ENCODE results near the gene SIRT4. TPM values are rescaled to one million over a fixed set of nuclear protein-coding genes. Genes with fewer than 3 reads are reported as not detected.

The SIRT4 gene
- total and polyA plus RNA-seq, 2 of the 4 experiments (the other 2 are of a cell fraction), result 0.87 to 2.0 TPM

- H2BK5ac ChIP-seq (ENCODE audit: low read depth, low read length, poor library complexity, severe bottlenecking), result peak overlapping the region; percentile 19
- ATAC-seq (ENCODE audit: low read depth) (no peak; the same call in 1 of the 2 replicates), DNase-seq (no peak)
- in situ Hi-C loops (cut with MboI; ENCODE audit: low sequenced_read_pairs) (no loop called here), dilution Hi-C loops (cut with HindIII; ENCODE audit: low sequenced_read_pairs, unreplicated experiment) (no loop called here), intact Hi-C loops (cut with micrococcal nuclease) (loop anchor here (1.0 kb wide), 1 partner anchor 62 kb away; no protein-coding TSS in a partner anchor)
- 48% methylated on average over 8 of the region's 22 CpGs; no CpG with 5 or more reads in 1 of the 2 experiments for WGBS, 2 experiments (ENCODE audit: extremely low coverage in 2 of 2, insufficient read length in 1 of 2)
- H3K14ac ChIP-seq (replicated peaks; ENCODE audit: low read depth, low read length), result peak overlapping the region; percentile 77; the same call in 1 of the 2 replicates
- peak overlapping the region in 1 of 2 experiments; percentile 10; a peak in 1 of 4 replicates for H4K8ac ChIP-seq (ENCODE audit: low read depth in 2 of 2, low read length in 2 of 2)
- TF ChIP-seq POLR2A (IDR thresholded peaks at IDR 0.05; ENCODE audit: low read depth, low read length) (no peak), CEBPB (IDR thresholded peaks at IDR 0.05; ENCODE audit: low read depth, low read length) (peak; percentile 36; the same call in 1 of the 2 replicates)
- CTCF ChIA-PET, result interaction anchor here (0.8 to 1.4 kb wide), 3 partner anchors 11 to 90 kb away, joined by 3 to 7 read pairs (median 3); partner anchors contain the start of genes RPLP0 and SIRT4
- peaks cover 20% of the 10 kb centered on the region for H4K20me1 ChIP-seq (ENCODE audit: insufficient read depth, low read length)
- peak overlapping the region; percentile 14 for H3K4me3 ChIP-seq (ENCODE audit: insufficient read depth, low read depth, low read length)
- H3K4me2 ChIP-seq (ENCODE audit: low read depth, low read length), result peak overlapping the region; percentile 83
- POLR2A ChIA-PET (ENCODE audit: unreplicated experiment), result interaction anchor here (0.5 to 3.2 kb wide), 24 partner anchors 8 to 711 kb away, joined by 3 to 45 read pairs (median 6); partner anchors contain the start of genes PLA2G1B, PXN, RPLP0 and SIRT4
- H3K9me1 ChIP-seq (ENCODE audit: insufficient read depth, low read length), result peaks cover 6% of the 10 kb centered on the region; the same call in 1 of the 2 replicates
- no peak overlapping the region for H2AK5ac ChIP-seq (ENCODE audit: low read depth, low read length)
- no peak overlapping the region; the same call in 2 of the 3 replicates for H2BK15ac ChIP-seq (ENCODE audit: low read depth, low read length)
- H3K27me3 ChIP-seq (ENCODE audit: control insufficient read depth, insufficient read depth, low read length), result no peaks in the 10 kb centered on the region
- H3K79me1 ChIP-seq (ENCODE audit: low read depth in 1 of 2, low read length in 2 of 2), result no peaks in the 10 kb centered on the region
- H2AK9ac ChIP-seq (replicated peaks; ENCODE audit: low read depth, low read length, poor library complexity), result no peak overlapping the region
- H3K9me3 ChIP-seq (ENCODE audit: control insufficient read depth, insufficient read depth, low read length), result no peaks in the 10 kb centered on the region
- H2AFZ ChIP-seq (replicated peaks; ENCODE audit: low read length, poor library complexity), result peak overlapping the region; percentile 77
- no peak overlapping the region for H4K5ac ChIP-seq (ENCODE audit: low read depth, low read length)
- BruUV-seq (replicated peaks), result no TSS peak
- peaks cover 9% of the 10 kb centered on the region; the same call in 1 of the 2 replicates for H3K4me1 ChIP-seq (ENCODE audit: control insufficient read depth, insufficient read depth, low read length)
- peak overlapping the region; percentile 33; the same call in 1 of the 2 replicates for H3K23ac ChIP-seq (ENCODE audit: low read depth, low read length)
- peak overlapping the region; percentile 8 for H3K4ac ChIP-seq (ENCODE audit: low read depth, low read length)
- peak overlapping the region; percentile 26 for H3K27ac ChIP-seq (ENCODE audit: insufficient read depth, low read length)
- H4K91ac ChIP-seq (ENCODE audit: insufficient read depth, low read depth, low read length), result no peak overlapping the region
- H3K9ac ChIP-seq (ENCODE audit: low read depth, low read length), result peak overlapping the region; percentile 20
- no peak overlapping the region for H3K56ac ChIP-seq (ENCODE audit: extremely low read depth, insufficient read depth, low read length)
- H3K36me3 ChIP-seq (ENCODE audit: control insufficient read depth, insufficient read depth, low read length), result no peaks in the 10 kb centered on the region
- H2BK20ac ChIP-seq (ENCODE audit: low read depth, low read length), result no peak overlapping the region
- peak overlapping the region; percentile 12; the same call in 1 of the 2 replicates for H2BK120ac ChIP-seq (ENCODE audit: low read depth, low read length)
- no peak overlapping the region for H3K18ac ChIP-seq (ENCODE audit: low read depth, low read length)
These were observed 11.4 kb upstream of the SIRT4 start for GRCh38 chr12:120290609-120291305.
